ENCODE results near the gene PGA3.
"Not testable (repeated sequence)": the region's sequence is repeated elsewhere in the genome, so short reads cannot be mapped to it uniquely, and the experiment has no call there.

Gene PGA3

DNA sequence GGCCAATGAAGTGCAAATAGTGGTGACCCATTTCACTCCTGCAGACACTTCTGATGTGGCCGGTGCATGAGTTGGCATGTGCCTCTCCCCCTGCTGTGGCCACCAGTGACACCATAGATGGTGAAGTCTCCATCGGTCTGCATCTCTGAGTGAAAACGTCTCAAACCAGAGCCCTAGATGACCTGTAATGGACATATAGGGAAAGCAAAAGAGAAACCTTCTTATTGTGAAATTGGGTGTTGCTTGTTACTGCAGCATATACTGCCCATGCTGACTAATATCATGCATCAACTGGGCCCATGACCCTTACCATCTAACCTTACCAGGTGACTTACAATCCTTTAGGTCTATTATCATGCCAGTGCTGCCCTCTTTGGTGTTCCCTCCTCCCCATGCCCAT, 30.4 kb upstream of the PGA3 start:
- H3K4me3 ChIP-seq (replicated peaks; ENCODE audit: low read depth, low read length): no peak overlapping the region
- DNase-seq (ENCODE audit: low read depth): no peak
- TF ChIP-seq, protein P1, sequence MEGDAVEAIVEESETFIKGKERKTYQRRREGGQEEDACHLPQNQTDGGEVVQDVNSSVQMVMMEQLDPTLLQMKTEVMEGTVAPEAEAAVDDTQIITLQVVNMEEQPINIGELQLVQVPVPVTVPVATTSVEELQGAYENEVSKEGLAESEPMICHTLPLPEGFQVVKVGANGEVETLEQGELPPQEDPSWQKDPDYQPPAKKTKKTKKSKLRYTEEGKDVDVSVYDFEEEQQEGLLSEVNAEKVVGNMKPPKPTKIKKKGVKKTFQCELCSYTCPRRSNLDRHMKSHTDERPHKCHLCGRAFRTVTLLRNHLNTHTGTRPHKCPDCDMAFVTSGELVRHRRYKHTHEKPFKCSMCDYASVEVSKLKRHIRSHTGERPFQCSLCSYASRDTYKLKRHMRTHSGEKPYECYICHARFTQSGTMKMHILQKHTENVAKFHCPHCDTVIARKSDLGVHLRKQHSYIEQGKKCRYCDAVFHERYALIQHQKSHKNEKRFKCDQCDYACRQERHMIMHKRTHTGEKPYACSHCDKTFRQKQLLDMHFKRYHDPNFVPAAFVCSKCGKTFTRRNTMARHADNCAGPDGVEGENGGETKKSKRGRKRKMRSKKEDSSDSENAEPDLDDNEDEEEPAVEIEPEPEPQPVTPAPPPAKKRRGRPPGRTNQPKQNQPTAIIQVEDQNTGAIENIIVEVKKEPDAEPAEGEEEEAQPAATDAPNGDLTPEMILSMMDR (IDR thresholded peaks at IDR 0.05; ENCODE audit: low read length, missing control alignments): no peak

GRCh38 chr11:61173456-61173855, 29.9 kb upstream of the PGA3 start:
- H3K4me3 ChIP-seq (replicated peaks; ENCODE audit: low read depth, low read length): no peak overlapping the region
- TF ChIP-seq, protein P1 (IDR thresholded peaks at IDR 0.05; ENCODE audit: low read length, missing control alignments): no peak
- DNase-seq (ENCODE audit: low read depth): peak; percentile 31

DNA sequence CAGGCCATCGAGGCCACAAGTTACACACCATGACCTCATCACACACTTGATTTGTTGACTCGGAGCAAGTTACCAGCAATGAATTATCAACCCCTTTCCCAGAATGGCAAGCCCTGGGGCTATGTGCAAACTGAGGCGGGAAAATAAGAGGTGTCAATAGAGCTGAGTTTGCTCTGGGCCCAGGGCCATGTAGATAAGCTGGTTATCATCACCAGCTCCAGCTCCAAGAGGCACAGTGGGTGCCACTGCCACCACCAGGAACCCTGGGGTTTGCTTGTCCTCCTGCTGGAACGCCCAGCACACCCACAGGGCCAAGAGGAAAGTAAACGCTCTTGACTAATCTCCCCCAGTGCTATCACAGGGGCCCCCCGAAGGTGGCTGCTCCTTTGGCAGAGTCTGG, 29.0 kb upstream of the PGA3 start:
- H3K4me3 ChIP-seq (replicated peaks; ENCODE audit: low read depth, low read length): no peak overlapping the region
- TF ChIP-seq, protein P1 (IDR thresholded peaks at IDR 0.05; ENCODE audit: low read length, missing control alignments): no peak
- DNase-seq (ENCODE audit: low read depth): no peak

- no peak for DNase-seq (ENCODE audit: low read depth)
- no peak overlapping the region for H3K4me3 ChIP-seq (replicated peaks; ENCODE audit: low read depth, low read length)
- TF ChIP-seq, protein P1 (IDR thresholded peaks at IDR 0.05; ENCODE audit: low read length, missing control alignments): no peak
These were observed 28.4 kb upstream of the PGA3 start for GRCh38 chr11:61174949-61175348.

GRCh38 chr11:61176446-61176845, 26.9 kb upstream of the PGA3 start:
- TF ChIP-seq, protein P1 (IDR thresholded peaks at IDR 0.05; ENCODE audit: low read length, missing control alignments): no peak
- DNase-seq (ENCODE audit: low read depth): no peak

DNA sequence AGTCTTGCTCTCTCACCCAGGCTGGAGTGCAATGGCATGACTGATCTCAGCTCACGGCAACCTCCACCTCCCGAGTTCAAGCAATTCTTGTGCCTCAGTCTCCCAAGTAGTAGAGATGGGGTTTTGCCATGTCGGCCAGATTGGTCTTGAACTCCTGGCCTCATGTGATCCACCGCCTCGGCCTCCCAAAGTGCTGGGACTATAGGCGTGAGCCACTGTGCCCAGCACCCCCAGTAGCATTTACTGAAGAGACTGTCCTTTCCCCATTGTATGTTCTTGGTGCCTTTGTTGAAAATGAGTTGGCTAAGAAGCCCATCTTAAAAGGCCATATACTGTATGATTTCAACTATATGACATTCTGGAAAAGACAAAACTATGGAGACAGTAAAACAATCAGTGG, 23.1 kb upstream of the PGA3 start:
- not testable (repeated sequence) for H3K4me3 ChIP-seq (replicated peaks; ENCODE audit: low read depth, low read length); DNase-seq (ENCODE audit: low read depth)

More at GRCh38 chr11:61176446-61176845, 26.9 kb upstream of the PGA3 start:
- no peak overlapping the region for H3K4me3 ChIP-seq (replicated peaks; ENCODE audit: low read depth, low read length)

GRCh38 chr11:61181489-61181888, 21.8 kb upstream of the PGA3 start:
- no peak overlapping the region for H3K4me3 ChIP-seq (replicated peaks; ENCODE audit: low read depth, low read length)

More at GRCh38 chr11:61181489-61181888, 21.8 kb upstream of the PGA3 start:
- TF ChIP-seq, protein P1 (IDR thresholded peaks at IDR 0.05; ENCODE audit: low read length, missing control alignments): no peak
- DNase-seq (ENCODE audit: low read depth): no peak

Measured in fibroblast of pulmonary artery (primary cell).